ENCODE data around the gene NT5C3A.

GRCh38 chr7:33087858-33088257, 25.3 kb upstream of the NT5C3A start:
- TF ChIP-seq CTCF (IDR thresholded peaks at IDR 0.05) (no peak), POLR2A (IDR thresholded peaks at IDR 0.05) (no peak)
